HEK293 (cell line): ENCODE measurements around the gene SHE.
"Not testable (repeated sequence)": the region's sequence is repeated elsewhere in the genome, so short reads cannot be mapped to it uniquely, and the experiment has no call there.

Experiments used
- CTCF ChIP-seq: fragments of 450-650 bp; formaldehyde crosslinking; IDR thresholded peaks from 2 replicates; pipeline ENCODE4 v1.5.1; 2016; ENCODE audit warnings: missing biosample characterization, missing genetic modification characterization
- MYNN ChIP-seq: fragments of 450-650 bp; formaldehyde crosslinking; IDR thresholded peaks from 2 replicates; pipeline ENCODE4 v1.5.1; 2016; ENCODE audit warnings: missing biosample characterization, missing genetic modification characterization, borderline replicate concordance
- SP2 ChIP-seq: fragments of 450-650 bp; formaldehyde crosslinking; IDR thresholded peaks from 2 replicates; pipeline ENCODE4 v1.5.1; 2016; ENCODE audit warnings: missing biosample characterization, missing genetic modification characterization
- ZNF174 ChIP-seq: fragments of 450-650 bp; formaldehyde crosslinking; IDR thresholded peaks from 2 replicates; pipeline ENCODE4 v1.5.0; 2017; ENCODE audit warnings: missing biosample characterization, mild to moderate bottlenecking, missing genetic modification characterization
- ZNF24 ChIP-seq: fragments of 450-650 bp; formaldehyde crosslinking; IDR thresholded peaks from 2 replicates; pipeline ENCODE4 v1.5.1; 2016; ENCODE audit warnings: missing biosample characterization, missing genetic modification characterization
- ZNF398 ChIP-seq: fragments of 450-650 bp; formaldehyde crosslinking; IDR thresholded peaks from 2 replicates; pipeline ENCODE4 v1.5.1; 2017; ENCODE audit warnings: missing biosample characterization, missing genetic modification characterization
- ZNF473 ChIP-seq: fragments of 450-650 bp; formaldehyde crosslinking; IDR thresholded peaks from 2 replicates; pipeline ENCODE4 v1.5.1; 2017; ENCODE audit warnings: missing biosample characterization, missing genetic modification characterization
- TF ChIP-seq, protein P1 (sequence below): fragments of 450-650 bp; IDR thresholded peaks from 2 replicates; pipeline ENCODE4 v1.5.1; 2018; ENCODE audit warnings: missing biosample characterization, missing genetic modification characterization

- TF ChIP-seq CTCF, ZNF24, ZNF473, ZNF398, ZNF174, SP2, MYNN (tag by site-specific recombination): not testable (repeated sequence)
- TF ChIP-seq, protein P1, sequence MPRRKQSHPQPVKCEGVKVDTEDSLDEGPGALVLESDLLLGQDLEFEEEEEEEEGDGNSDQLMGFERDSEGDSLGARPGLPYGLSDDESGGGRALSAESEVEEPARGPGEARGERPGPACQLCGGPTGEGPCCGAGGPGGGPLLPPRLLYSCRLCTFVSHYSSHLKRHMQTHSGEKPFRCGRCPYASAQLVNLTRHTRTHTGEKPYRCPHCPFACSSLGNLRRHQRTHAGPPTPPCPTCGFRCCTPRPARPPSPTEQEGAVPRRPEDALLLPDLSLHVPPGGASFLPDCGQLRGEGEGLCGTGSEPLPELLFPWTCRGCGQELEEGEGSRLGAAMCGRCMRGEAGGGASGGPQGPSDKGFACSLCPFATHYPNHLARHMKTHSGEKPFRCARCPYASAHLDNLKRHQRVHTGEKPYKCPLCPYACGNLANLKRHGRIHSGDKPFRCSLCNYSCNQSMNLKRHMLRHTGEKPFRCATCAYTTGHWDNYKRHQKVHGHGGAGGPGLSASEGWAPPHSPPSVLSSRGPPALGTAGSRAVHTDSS (tag by site-specific recombination): not testable (repeated sequence)
Observed at GRCh38 chr1:154531950-154532349, 29.7 kb upstream of the SHE start.
